ENCODE measurements around the gene FOXA2. TPM values are rescaled to one million over a fixed set of nuclear protein-coding genes. Genes with fewer than 3 reads are reported as not detected.

The FOXA2 gene
- total and polyA plus RNA-seq, 2 of the 13 experiments (the other 11 are each of a cell fraction or from before 2014, with no cell fraction given): 8.8 to 12.2 TPM

GRCh38 chr20:22577515-22578220 is 6.7 kb downstream of the FOXA2 start (continued):
- TF ChIP-seq ZMAT3 (CRISPR knock-in tag; conservative IDR thresholded peaks at IDR 0.05) (peak; percentile 59; the same call in 1 of the 2 replicates), FOXP1 (IDR thresholded peaks at IDR 0.05) (no peak), FOXP1 (CRISPR knock-in tag; IDR thresholded peaks at IDR 0.05) (peak; percentile 7; the same call in 1 of the 2 replicates), ZSCAN20 (CRISPR knock-in tag; IDR thresholded peaks at IDR 0.05; ENCODE audit: borderline replicate concordance) (no peak), AHR (CRISPR knock-in tag; IDR thresholded peaks at IDR 0.05) (0 out of 2 replicates have a peak, but pooled peaks have one; percentile 35), ZNF709 (CRISPR knock-in tag; IDR thresholded peaks at IDR 0.05) (no peak), ZNF468 (CRISPR knock-in tag; IDR thresholded peaks at IDR 0.05) (no peak), MYNN (CRISPR knock-in tag; IDR thresholded peaks at IDR 0.05; ENCODE audit: low read depth) (no peak), ZNF484 (CRISPR knock-in tag; IDR thresholded peaks at IDR 0.05; ENCODE audit: borderline replicate concordance, low read depth) (no peak), TBL1XR1 (IDR thresholded peaks at IDR 0.05; ENCODE audit: borderline replicate concordance, low read length, partially characterized antibody) (no peak), FLYWCH1 (CRISPR knock-in tag; IDR thresholded peaks at IDR 0.05) (no peak), ZNF230 (CRISPR knock-in tag; IDR thresholded peaks at IDR 0.05) (0 out of 2 replicates have a peak, but pooled peaks have one; percentile 28), ZNF816 (CRISPR knock-in tag; IDR thresholded peaks at IDR 0.05; ENCODE audit: borderline replicate concordance) (no peak), ZNF652 (CRISPR knock-in tag; IDR thresholded peaks at IDR 0.05; ENCODE audit: borderline replicate concordance, low read depth) (no peak), KAT8 (CRISPR knock-in tag; IDR thresholded peaks at IDR 0.05) (no peak), KLF13 (CRISPR knock-in tag; IDR thresholded peaks at IDR 0.05) (peak; percentile 54; the same call in 1 of the 2 replicates), MAF1 (CRISPR knock-in tag; IDR thresholded peaks at IDR 0.05; ENCODE audit: borderline replicate concordance) (no peak), HMG20A (CRISPR knock-in tag; IDR thresholded peaks at IDR 0.05; ENCODE audit: borderline replicate concordance) (no peak), ZNF761 (CRISPR knock-in tag; conservative IDR thresholded peaks at IDR 0.05) (peak; percentile 49; the same call in 1 of the 2 replicates), ZNF577 (CRISPR knock-in tag; IDR thresholded peaks at IDR 0.05; ENCODE audit: borderline replicate concordance, low read depth) (no peak), SRSF9 (IDR thresholded peaks at IDR 0.05; ENCODE audit: borderline replicate concordance, insufficient read depth, low read depth, low read length, poor library complexity, severe bottlenecking) (no peak), AGO2 (optimal IDR thresholded peaks at IDR 0.05; ENCODE audit: low read depth, low read length) (peak; percentile 89), CBFB (CRISPR knock-in tag; IDR thresholded peaks at IDR 0.05) (no peak), SMYD3 (CRISPR knock-in tag; IDR thresholded peaks at IDR 0.05) (no peak; the same call in 1 of the 2 replicates), ZNF639 (CRISPR knock-in tag; conservative IDR thresholded peaks at IDR 0.05) (no peak)
- TF ChIP-seq, protein P1, sequence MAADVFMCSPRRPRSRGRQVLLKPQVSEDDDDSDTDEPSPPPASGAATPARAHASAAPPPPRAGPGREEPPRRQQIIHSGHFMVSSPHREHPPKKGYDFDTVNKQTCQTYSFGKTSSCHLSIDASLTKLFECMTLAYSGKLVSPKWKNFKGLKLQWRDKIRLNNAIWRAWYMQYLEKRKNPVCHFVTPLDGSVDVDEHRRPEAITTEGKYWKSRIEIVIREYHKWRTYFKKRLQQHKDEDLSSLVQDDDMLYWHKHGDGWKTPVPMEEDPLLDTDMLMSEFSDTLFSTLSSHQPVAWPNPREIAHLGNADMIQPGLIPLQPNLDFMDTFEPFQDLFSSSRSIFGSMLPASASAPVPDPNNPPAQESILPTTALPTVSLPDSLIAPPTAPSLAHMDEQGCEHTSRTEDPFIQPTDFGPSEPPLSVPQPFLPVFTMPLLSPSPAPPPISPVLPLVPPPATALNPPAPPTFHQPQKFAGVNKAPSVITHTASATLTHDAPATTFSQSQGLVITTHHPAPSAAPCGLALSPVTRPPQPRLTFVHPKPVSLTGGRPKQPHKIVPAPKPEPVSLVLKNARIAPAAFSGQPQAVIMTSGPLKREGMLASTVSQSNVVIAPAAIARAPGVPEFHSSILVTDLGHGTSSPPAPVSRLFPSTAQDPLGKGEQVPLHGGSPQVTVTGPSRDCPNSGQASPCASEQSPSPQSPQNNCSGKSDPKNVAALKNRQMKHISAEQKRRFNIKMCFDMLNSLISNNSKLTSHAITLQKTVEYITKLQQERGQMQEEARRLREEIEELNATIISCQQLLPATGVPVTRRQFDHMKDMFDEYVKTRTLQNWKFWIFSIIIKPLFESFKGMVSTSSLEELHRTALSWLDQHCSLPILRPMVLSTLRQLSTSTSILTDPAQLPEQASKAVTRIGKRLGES (CRISPR knock-in tag; IDR thresholded peaks at IDR 0.05; ENCODE audit: borderline replicate concordance): no peak
- TF ChIP-seq, protein P2, sequence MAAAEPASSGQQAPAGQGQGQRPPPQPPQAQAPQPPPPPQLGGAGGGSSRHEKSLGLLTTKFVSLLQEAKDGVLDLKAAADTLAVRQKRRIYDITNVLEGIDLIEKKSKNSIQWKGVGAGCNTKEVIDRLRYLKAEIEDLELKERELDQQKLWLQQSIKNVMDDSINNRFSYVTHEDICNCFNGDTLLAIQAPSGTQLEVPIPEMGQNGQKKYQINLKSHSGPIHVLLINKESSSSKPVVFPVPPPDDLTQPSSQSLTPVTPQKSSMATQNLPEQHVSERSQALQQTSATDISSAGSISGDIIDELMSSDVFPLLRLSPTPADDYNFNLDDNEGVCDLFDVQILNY (CRISPR knock-in tag; conservative IDR thresholded peaks at IDR 0.05): no peak
